Liver (tissue), 9 donors: ENCODE results near the gene CORO2B. TPM values are rescaled to one million over a fixed set of nuclear protein-coding genes. Genes with fewer than 3 reads are reported as not detected.

Experiments used
- DNase-seq: peaks from one replicate; pipeline ENCODE4 v3.0.0-alpha.2; 2017; ENCODE audit warnings: low spot score
- H3K27ac ChIP-seq, 2 donors: one replicate each; pipeline ENCODE4 v1.7.0; 2013; ENCODE audit warnings: inconsistent platforms in 2 of 2, low read length in 2 of 2, control low read depth in 1 of 2, low read depth in 1 of 2, mild to moderate bottlenecking in 1 of 2
- H3K27me3 ChIP-seq, 4 donors: one replicate each; pipeline versions ENCODE4 v1.6.1 to v1.7.0; 2013; ENCODE audit warnings: low read length in 3 of 4, inconsistent platforms in 1 of 4, mild to moderate bottlenecking in 1 of 4, moderate library complexity in 1 of 4; ENCODE audit not compliant: control insufficient read depth in 4 of 4, insufficient read depth in 4 of 4
- H3K36me3 ChIP-seq, 4 donors: one replicate each; pipeline versions ENCODE4 v1.6.1 to v1.7.0; 2013; ENCODE audit warnings: low read length in 3 of 4, mild to moderate bottlenecking in 3 of 4, low read depth in 1 of 4, moderate library complexity in 1 of 4; ENCODE audit not compliant: control insufficient read depth in 4 of 4, insufficient read depth in 3 of 4
- H3K4me1 ChIP-seq, 4 donors: one replicate each; pipeline versions ENCODE4 v1.6.1 to v1.7.0; 2013; ENCODE audit warnings: low read length in 3 of 4, mild to moderate bottlenecking in 3 of 4, moderate library complexity in 1 of 4; ENCODE audit not compliant: control insufficient read depth in 4 of 4, insufficient read depth in 4 of 4
- H3K4me3 ChIP-seq, 3 donors: one replicate each; pipeline versions ENCODE4 v1.6.1 to v1.7.0; 2013; ENCODE audit warnings: low read length in 3 of 3, control low read depth in 1 of 3, low read depth in 1 of 3, mild to moderate bottlenecking in 1 of 3
- H3K9ac ChIP-seq, 2 donors: one replicate each; pipeline ENCODE4 v1.7.0; 2013; ENCODE audit warnings: low read length in 2 of 2, mild to moderate bottlenecking in 2 of 2, moderate library complexity in 2 of 2, control low read depth in 1 of 2, low read depth in 1 of 2
- H3K9me3 ChIP-seq, 4 donors: one replicate each; pipeline versions ENCODE4 v1.6.1 to v1.7.0; 2013; ENCODE audit warnings: low read length in 3 of 4; ENCODE audit not compliant: control insufficient read depth in 4 of 4
- EGR1 ChIP-seq, 2 donors: IDR thresholded peaks; 2 replicates each; pipeline ENCODE4 v1.6.1; 2016 to 2018; ENCODE audit warnings: antibody characterized with exemption in 2 of 2, low read depth in 2 of 2
- FOXA1 ChIP-seq: IDR thresholded peaks from 2 replicates; pipeline ENCODE4 v1.6.1; 2016; ENCODE audit warnings: antibody characterized with exemption
- FOXA2 ChIP-seq: IDR thresholded peaks from 2 replicates; pipeline ENCODE4 v1.6.1; 2016; ENCODE audit warnings: antibody characterized with exemption
- GABPA ChIP-seq, 2 donors: IDR thresholded peaks in 1 of 2; conservative IDR thresholded peaks in 1 of 2; 2 replicates each; pipeline ENCODE4 v1.6.1; 2016; ENCODE audit warnings: antibody characterized with exemption in 2 of 2, mild to moderate bottlenecking in 1 of 2, moderate library complexity in 1 of 2
- HNF4A ChIP-seq, 2 donors: conservative IDR thresholded peaks; 2 replicates each; pipeline ENCODE4 v1.6.1; 2016; ENCODE audit warnings: antibody characterized with exemption in 2 of 2, mild to moderate bottlenecking in 2 of 2
- HNF4G ChIP-seq: IDR thresholded peaks from 2 replicates; pipeline ENCODE4 v1.6.1; 2016; ENCODE audit warnings: antibody characterized with exemption
- JUND ChIP-seq, 2 donors: IDR thresholded peaks; 2 replicates each; pipeline ENCODE4 v1.6.1; 2016; ENCODE audit warnings: antibody characterized with exemption in 2 of 2
- NR2F2 ChIP-seq: IDR thresholded peaks from 2 replicates; pipeline ENCODE4 v1.6.1; 2016; ENCODE audit warnings: antibody characterized with exemption
- RAD21 ChIP-seq, 2 donors: IDR thresholded peaks; 2 replicates each; pipeline ENCODE4 v1.6.1; 2016; ENCODE audit warnings: antibody characterized with exemption in 2 of 2, mild to moderate bottlenecking in 2 of 2
- RXRA ChIP-seq, 2 donors: IDR thresholded peaks; 2 replicates each; pipeline ENCODE4 v1.6.1; 2017 to 2018; ENCODE audit warnings: antibody characterized with exemption in 2 of 2, mild to moderate bottlenecking in 1 of 2
- SP1 ChIP-seq: IDR thresholded peaks from 2 replicates; pipeline ENCODE4 v1.6.1; 2018; ENCODE audit warnings: antibody characterized with exemption, mild to moderate bottlenecking
- TAF1 ChIP-seq: conservative IDR thresholded peaks from 2 replicates; pipeline ENCODE4 v1.6.1; 2016; ENCODE audit warnings: antibody characterized with exemption, mild to moderate bottlenecking
- YY1 ChIP-seq: IDR thresholded peaks from 2 replicates; pipeline ENCODE4 v1.6.1; 2016; ENCODE audit warnings: antibody characterized with exemption, mild to moderate bottlenecking
- WGBS: extraction: QIAGEN DNeasy Blood & Tissue Kit; methylation state at CpG from one replicate; pipeline ENCODE4 v1.1.7; 2013; 5-methylcytosine and 5-hydroxymethylcytosine counted together
- polyA plus RNA-seq, 2 donors: library from polyadenylated mRNA; stranded (reverse) in 1 of 2; unstranded in 1 of 2; fragments of 200-250 nt in 1 of 2; fragments of >200 nt in 1 of 2; fragmentation: Nextera tagmentation in 1 of 2; extraction: Ambion mirVana in 1 of 2; gene quantifications; one replicate each; pipeline versions ENCODE4 v1.2.1 to v1.2.3, GENCODE V29; 2013 to 2015
- total RNA-seq, 2 donors: library from RNA; depleted of rRNA; stranded (reverse); fragments of >200 nt; gene quantifications; one replicate each; pipeline ENCODE4 v1.2.3, GENCODE V29; 2014
- TF ChIP-seq, protein P1 (sequence below): IDR thresholded peaks from 2 replicates; pipeline ENCODE4 v1.6.1; 2016; ENCODE audit warnings: antibody characterized with exemption
- TF ChIP-seq, protein P2 (sequence below): IDR thresholded peaks from 2 replicates; pipeline ENCODE4 v1.6.1; 2016; ENCODE audit warnings: antibody characterized with exemption, mild to moderate bottlenecking
- TF ChIP-seq, protein P3 (sequence below): IDR thresholded peaks from 2 replicates; pipeline ENCODE4 v1.6.1; 2016; ENCODE audit warnings: antibody characterized with exemption
- TF ChIP-seq, protein P4 (sequence below): IDR thresholded peaks from 2 replicates; pipeline ENCODE4 v1.6.1; 2016; ENCODE audit warnings: antibody characterized with exemption
- TF ChIP-seq, protein P5 (sequence below): fragments of 150-350 bp; IDR thresholded peaks from 2 replicates; pipeline ENCODE4 v1.5.1; 2017; ENCODE audit warnings: improper control_type of control experiment, low read depth, low read length; ENCODE audit not compliant: missing input control
- donor health status: healthy.
- donor health status: healthy.
- donor health status: healthy.
- donor health status: healthy.
- donor health status: healthy.

CORO2B gene
- total and polyA plus RNA-seq, 4 donors: 0.15 to 0.65 (median 0.52) TPM

DNA sequence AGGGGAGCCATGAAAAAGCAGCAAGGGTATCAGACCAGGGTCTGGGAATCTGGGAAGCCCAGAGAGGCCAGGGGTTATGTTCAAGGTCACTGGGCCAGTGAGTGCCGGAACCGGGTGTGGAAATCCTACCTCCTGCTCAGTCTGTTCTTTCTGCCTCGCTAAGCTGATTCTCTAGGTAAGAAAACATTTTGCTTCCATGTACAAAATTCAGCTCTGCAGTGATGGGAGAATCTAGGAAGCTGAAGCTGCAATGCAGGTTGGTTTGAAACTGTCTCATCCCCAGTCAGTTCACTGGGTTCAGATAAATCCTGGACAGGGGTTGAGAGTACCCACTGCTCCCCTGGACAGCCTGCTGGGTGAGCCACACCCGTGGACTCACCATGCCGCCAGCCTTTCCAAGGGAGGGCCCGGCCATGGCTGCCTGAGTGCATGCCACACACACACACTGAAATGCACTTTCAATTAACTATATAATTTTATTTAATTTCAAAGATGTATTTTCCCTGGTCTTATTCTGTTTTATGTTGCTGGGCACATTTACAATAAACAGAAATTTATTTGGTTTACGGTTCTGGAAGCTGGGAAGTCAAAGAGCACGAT is 108.4 kb downstream of the CORO2B start:
- Histone ChIP-seq H3K9ac (no peak overlapping the region), H3K27ac (no peak overlapping the region), H3K27me3 (peaks cover 0 to 4% (median 0%) of the 10 kb centered on the region in 4 donors), H3K36me3 (no peaks in the 10 kb centered on the region), H3K4me3 (no peak overlapping the region), H3K9me3 (no peaks in the 10 kb centered on the region), H3K4me1 (no peaks in the 10 kb centered on the region)
- TF ChIP-seq RAD21 (IDR thresholded peaks at IDR 0.05): no peak
- TF ChIP-seq, protein P1, sequence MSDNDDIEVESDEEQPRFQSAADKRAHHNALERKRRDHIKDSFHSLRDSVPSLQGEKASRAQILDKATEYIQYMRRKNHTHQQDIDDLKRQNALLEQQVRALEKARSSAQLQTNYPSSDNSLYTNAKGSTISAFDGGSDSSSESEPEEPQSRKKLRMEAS: no peak
- TF ChIP-seq EGR1 (IDR thresholded peaks at IDR 0.05; ENCODE audit: low read depth in 2 of 2): no peak
- TF ChIP-seq FOXA1: no peak
- no peak for TF ChIP-seq GABPA (IDR thresholded peaks at IDR 0.05 in 1 of 2, conservative IDR thresholded peaks at IDR 0.05 in 1 of 2)
- TF ChIP-seq, protein P2, sequence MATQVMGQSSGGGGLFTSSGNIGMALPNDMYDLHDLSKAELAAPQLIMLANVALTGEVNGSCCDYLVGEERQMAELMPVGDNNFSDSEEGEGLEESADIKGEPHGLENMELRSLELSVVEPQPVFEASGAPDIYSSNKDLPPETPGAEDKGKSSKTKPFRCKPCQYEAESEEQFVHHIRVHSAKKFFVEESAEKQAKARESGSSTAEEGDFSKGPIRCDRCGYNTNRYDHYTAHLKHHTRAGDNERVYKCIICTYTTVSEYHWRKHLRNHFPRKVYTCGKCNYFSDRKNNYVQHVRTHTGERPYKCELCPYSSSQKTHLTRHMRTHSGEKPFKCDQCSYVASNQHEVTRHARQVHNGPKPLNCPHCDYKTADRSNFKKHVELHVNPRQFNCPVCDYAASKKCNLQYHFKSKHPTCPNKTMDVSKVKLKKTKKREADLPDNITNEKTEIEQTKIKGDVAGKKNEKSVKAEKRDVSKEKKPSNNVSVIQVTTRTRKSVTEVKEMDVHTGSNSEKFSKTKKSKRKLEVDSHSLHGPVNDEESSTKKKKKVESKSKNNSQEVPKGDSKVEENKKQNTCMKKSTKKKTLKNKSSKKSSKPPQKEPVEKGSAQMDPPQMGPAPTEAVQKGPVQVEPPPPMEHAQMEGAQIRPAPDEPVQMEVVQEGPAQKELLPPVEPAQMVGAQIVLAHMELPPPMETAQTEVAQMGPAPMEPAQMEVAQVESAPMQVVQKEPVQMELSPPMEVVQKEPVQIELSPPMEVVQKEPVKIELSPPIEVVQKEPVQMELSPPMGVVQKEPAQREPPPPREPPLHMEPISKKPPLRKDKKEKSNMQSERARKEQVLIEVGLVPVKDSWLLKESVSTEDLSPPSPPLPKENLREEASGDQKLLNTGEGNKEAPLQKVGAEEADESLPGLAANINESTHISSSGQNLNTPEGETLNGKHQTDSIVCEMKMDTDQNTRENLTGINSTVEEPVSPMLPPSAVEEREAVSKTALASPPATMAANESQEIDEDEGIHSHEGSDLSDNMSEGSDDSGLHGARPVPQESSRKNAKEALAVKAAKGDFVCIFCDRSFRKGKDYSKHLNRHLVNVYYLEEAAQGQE: no peak
- TF ChIP-seq JUND (IDR thresholded peaks at IDR 0.05): no peak
- TF ChIP-seq, protein P3, sequence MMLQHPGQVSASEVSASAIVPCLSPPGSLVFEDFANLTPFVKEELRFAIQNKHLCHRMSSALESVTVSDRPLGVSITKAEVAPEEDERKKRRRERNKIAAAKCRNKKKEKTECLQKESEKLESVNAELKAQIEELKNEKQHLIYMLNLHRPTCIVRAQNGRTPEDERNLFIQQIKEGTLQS: no peak
- no peak for TF ChIP-seq NR2F2
- no peak for TF ChIP-seq TAF1
- TF ChIP-seq, protein P4, sequence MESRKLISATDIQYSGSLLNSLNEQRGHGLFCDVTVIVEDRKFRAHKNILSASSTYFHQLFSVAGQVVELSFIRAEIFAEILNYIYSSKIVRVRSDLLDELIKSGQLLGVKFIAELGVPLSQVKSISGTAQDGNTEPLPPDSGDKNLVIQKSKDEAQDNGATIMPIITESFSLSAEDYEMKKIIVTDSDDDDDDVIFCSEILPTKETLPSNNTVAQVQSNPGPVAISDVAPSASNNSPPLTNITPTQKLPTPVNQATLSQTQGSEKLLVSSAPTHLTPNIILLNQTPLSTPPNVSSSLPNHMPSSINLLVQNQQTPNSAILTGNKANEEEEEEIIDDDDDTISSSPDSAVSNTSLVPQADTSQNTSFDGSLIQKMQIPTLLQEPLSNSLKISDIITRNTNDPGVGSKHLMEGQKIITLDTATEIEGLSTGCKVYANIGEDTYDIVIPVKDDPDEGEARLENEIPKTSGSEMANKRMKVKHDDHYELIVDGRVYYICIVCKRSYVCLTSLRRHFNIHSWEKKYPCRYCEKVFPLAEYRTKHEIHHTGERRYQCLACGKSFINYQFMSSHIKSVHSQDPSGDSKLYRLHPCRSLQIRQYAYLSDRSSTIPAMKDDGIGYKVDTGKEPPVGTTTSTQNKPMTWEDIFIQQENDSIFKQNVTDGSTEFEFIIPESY: no peak
- TF ChIP-seq SP1: no peak
- TF ChIP-seq, protein P5, sequence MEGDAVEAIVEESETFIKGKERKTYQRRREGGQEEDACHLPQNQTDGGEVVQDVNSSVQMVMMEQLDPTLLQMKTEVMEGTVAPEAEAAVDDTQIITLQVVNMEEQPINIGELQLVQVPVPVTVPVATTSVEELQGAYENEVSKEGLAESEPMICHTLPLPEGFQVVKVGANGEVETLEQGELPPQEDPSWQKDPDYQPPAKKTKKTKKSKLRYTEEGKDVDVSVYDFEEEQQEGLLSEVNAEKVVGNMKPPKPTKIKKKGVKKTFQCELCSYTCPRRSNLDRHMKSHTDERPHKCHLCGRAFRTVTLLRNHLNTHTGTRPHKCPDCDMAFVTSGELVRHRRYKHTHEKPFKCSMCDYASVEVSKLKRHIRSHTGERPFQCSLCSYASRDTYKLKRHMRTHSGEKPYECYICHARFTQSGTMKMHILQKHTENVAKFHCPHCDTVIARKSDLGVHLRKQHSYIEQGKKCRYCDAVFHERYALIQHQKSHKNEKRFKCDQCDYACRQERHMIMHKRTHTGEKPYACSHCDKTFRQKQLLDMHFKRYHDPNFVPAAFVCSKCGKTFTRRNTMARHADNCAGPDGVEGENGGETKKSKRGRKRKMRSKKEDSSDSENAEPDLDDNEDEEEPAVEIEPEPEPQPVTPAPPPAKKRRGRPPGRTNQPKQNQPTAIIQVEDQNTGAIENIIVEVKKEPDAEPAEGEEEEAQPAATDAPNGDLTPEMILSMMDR: no peak
- no peak for TF ChIP-seq HNF4G
- TF ChIP-seq RXRA (IDR thresholded peaks at IDR 0.05): no peak
- no peak for TF ChIP-seq HNF4A (conservative IDR thresholded peaks at IDR 0.05)
- TF ChIP-seq YY1: no peak
- no peak for TF ChIP-seq FOXA2
- no peak for DNase-seq
- WGBS: 75% methylated on average over 8 of the region's 8 CpGs
